H1 (cell line): ENCODE measurements around the gene TTLL5. TPM values are rescaled to one million over a fixed set of nuclear protein-coding genes. Genes with fewer than 3 reads are reported as not detected.

Experiments
- CTCF ChIA-PET: fragments of 300-600 bp; sonication (Branson Sonifier 250); formaldehyde crosslinking; loops from one replicate; lab custom pipeline; 2021; ENCODE audit not compliant: partially characterized antibody; lab: Charles Lee
- POLR2A ChIA-PET: fragments of 300-600 bp; sonication (Branson Sonifier 250); formaldehyde crosslinking; loops from one replicate; lab custom pipeline; 2021; ENCODE audit warnings: inconsistent platforms; ENCODE audit not compliant: partially characterized antibody; lab: Charles Lee
- DNase-seq, 2 experiments: peaks; one replicate each; pipeline versions ENCODE4 v3.0.0 to v3.0.0-alpha.2; 2010 to 2022; ENCODE audit warnings: low spot score in 2 of 2, low read depth in 1 of 2, mixed read lengths in 1 of 2
- FAIRE-seq: peaks from 2 replicates; lab custom pipeline; 2011; peaks lifted over from hg19 to GRCh38; lab: Jason Lieb, UNC
- H2AFZ ChIP-seq: 2 replicates; pipeline ENCODE4 v1.8.1; 2012; ENCODE audit warnings: low read length, inconsistent platforms
- H2AK5ac ChIP-seq: 2 replicates; pipeline ENCODE4 v1.6.1; 2013; ENCODE audit warnings: low read depth, low read length
- H2BK120ac ChIP-seq: replicated peaks from 2 replicates; pipeline ENCODE3; 2013; ENCODE audit warnings: low read depth, low read length, inconsistent platforms
- H2BK12ac ChIP-seq: 2 replicates; pipeline ENCODE4 v1.6.1; 2013; ENCODE audit warnings: low read depth, low read length
- H2BK15ac ChIP-seq: 2 replicates; pipeline ENCODE4 v1.6.1; 2013; ENCODE audit warnings: low read length
- H2BK20ac ChIP-seq: 2 replicates; pipeline ENCODE4 v1.6.1; 2013; ENCODE audit warnings: low read length
- H2BK5ac ChIP-seq: 2 replicates; pipeline ENCODE4 v1.6.1; 2013; ENCODE audit warnings: low read depth, low read length
- H3K14ac ChIP-seq: 2 replicates; pipeline ENCODE4 v1.6.1; 2013; ENCODE audit warnings: inconsistent platforms; ENCODE audit not compliant: insufficient read length
- H3K18ac ChIP-seq: 2 replicates; pipeline ENCODE4 v1.6.1; 2013; ENCODE audit warnings: low read length; ENCODE audit errors: extremely low read depth
- H3K23ac ChIP-seq: 2 replicates; pipeline ENCODE4 v1.6.1; 2013; ENCODE audit warnings: inconsistent platforms; ENCODE audit not compliant: insufficient read length
- H3K23me2 ChIP-seq: 2 replicates; pipeline ENCODE4 v1.6.1; 2013; ENCODE audit warnings: low read depth, low read length
- H3K27ac ChIP-seq: 2 replicates; pipeline ENCODE4 v1.6.1; 2011; ENCODE audit warnings: low read depth, low read length, inconsistent platforms
- H3K27me3 ChIP-seq, 4 experiments: replicated peaks in 1 of 4; 1 replicate in 1 of 4; 2 replicates in 3 of 4; pipeline versions ENCODE4 v1.6.1 to v1.8.1; 2011 to 2013; ENCODE audit warnings: low read length in 3 of 4, mild to moderate bottlenecking in 3 of 4, inconsistent platforms in 2 of 4, mixed read lengths in 2 of 4, moderate library complexity in 1 of 4; ENCODE audit not compliant: control insufficient read depth in 3 of 4, insufficient read depth in 3 of 4; ENCODE audit errors: extremely low read depth in 1 of 4
- H3K36me3 ChIP-seq, 4 experiments: 2 replicates each; pipeline versions ENCODE4 v1.6.1 to v1.8.1; 2011 to 2013; ENCODE audit warnings: mild to moderate bottlenecking in 4 of 4, low read length in 3 of 4, moderate library complexity in 2 of 4, control low read depth in 1 of 4, inconsistent platforms in 1 of 4; ENCODE audit not compliant: insufficient read depth in 4 of 4, control insufficient read depth in 2 of 4
- H3K4ac ChIP-seq: replicated peaks from 2 replicates; pipeline ENCODE3; 2013; ENCODE audit warnings: low read length, low read depth, mixed read lengths, inconsistent platforms; ENCODE audit not compliant: insufficient read length
- H3K4me1 ChIP-seq, 4 experiments: replicated peaks in 1 of 4; 1 replicate in 1 of 4; 2 replicates in 3 of 4; pipeline versions ENCODE4 v1.6.1 to v1.8.1; 2011 to 2013; ENCODE audit warnings: low read length in 3 of 4, inconsistent platforms in 2 of 4, mixed read lengths in 1 of 4; ENCODE audit not compliant: insufficient read depth in 4 of 4, control insufficient read depth in 3 of 4
- H3K4me2 ChIP-seq, 2 experiments: 2 replicates each; pipeline versions ENCODE4 v1.6.1 to v1.8.1; 2011 to 2013; ENCODE audit warnings: low read depth in 2 of 2, low read length in 2 of 2, control low read depth in 1 of 2, inconsistent platforms in 1 of 2, mild to moderate bottlenecking in 1 of 2; ENCODE audit not compliant: insufficient read depth in 1 of 2
- H3K4me3 ChIP-seq, 4 experiments: fragments of 200-600, 300-600 bp in 1 of 4; sonication (generic), shearing (Covaris generic), sonication (Bioruptor Twin) in 1 of 4; 2 replicates each; pipeline versions ENCODE4 v1.5.1 to v1.8.1; 2011 to 2016; ENCODE audit warnings: low read length in 4 of 4, low read depth in 3 of 4, control low read depth in 2 of 4, inconsistent platforms in 2 of 4, mild to moderate bottlenecking in 2 of 4, mixed read lengths in 1 of 4, moderate library complexity in 1 of 4; ENCODE audit not compliant: insufficient read depth in 2 of 4; ENCODE audit errors: extremely low read depth in 1 of 4
- H3K56ac ChIP-seq: replicated peaks from 2 replicates; pipeline ENCODE3; 2013; ENCODE audit warnings: low read depth, mild to moderate bottlenecking, mixed read lengths, low read length, inconsistent platforms; ENCODE audit not compliant: insufficient read length
- H3K79me1 ChIP-seq: 2 replicates; pipeline ENCODE4 v1.6.1; 2013; ENCODE audit warnings: low read depth, low read length, control low read depth
- H3K79me2 ChIP-seq, 2 experiments: 2 replicates each; pipeline versions ENCODE4 v1.6.1 to v1.8.1; 2012 to 2013; ENCODE audit warnings: low read length in 2 of 2, mild to moderate bottlenecking in 2 of 2, inconsistent platforms in 1 of 2; ENCODE audit not compliant: insufficient read depth in 2 of 2, control insufficient read depth in 1 of 2
- H3K9ac ChIP-seq, 4 experiments: replicated peaks in 1 of 4; 1 replicate in 1 of 4; 2 replicates in 3 of 4; pipeline versions ENCODE4 v1.6.1 to v1.8.1; 2011 to 2013; ENCODE audit warnings: low read depth in 3 of 4, low read length in 3 of 4, control low read depth in 2 of 4, mild to moderate bottlenecking in 2 of 4, moderate library complexity in 2 of 4, inconsistent platforms in 1 of 4; ENCODE audit errors: extremely low read depth in 1 of 4
- H3K9me3 ChIP-seq, 2 experiments: 2 replicates each; pipeline versions ENCODE4 v1.6.1 to v1.8.1; 2012 to 2013; ENCODE audit warnings: mild to moderate bottlenecking in 2 of 2, moderate library complexity in 2 of 2, control low read depth in 1 of 2, inconsistent platforms in 1 of 2, low read depth in 1 of 2, low read length in 1 of 2, mixed read lengths in 1 of 2; ENCODE audit not compliant: insufficient read depth in 2 of 2
- H4K20me1 ChIP-seq, 2 experiments: replicated peaks in 1 of 2; 2 replicates each; pipeline versions ENCODE3 to v1.8.1; 2011 to 2013; ENCODE audit warnings: inconsistent platforms in 2 of 2, low read length in 2 of 2, mild to moderate bottlenecking in 1 of 2; ENCODE audit not compliant: insufficient read depth in 2 of 2, control insufficient read depth in 1 of 2
- H4K5ac ChIP-seq: 2 replicates; pipeline ENCODE4 v1.6.1; 2013; ENCODE audit warnings: low read length, low read depth, mixed read lengths, inconsistent platforms; ENCODE audit not compliant: insufficient read length
- H4K8ac ChIP-seq: 2 replicates; pipeline ENCODE4 v1.8.0; 2013; ENCODE audit warnings: mild to moderate bottlenecking, moderate library complexity, low read length, inconsistent platforms; ENCODE audit not compliant: insufficient read depth; ENCODE audit errors: extremely low read depth
- H4K91ac ChIP-seq: replicated peaks from 2 replicates; pipeline ENCODE3; 2013; ENCODE audit warnings: low read length, mixed read lengths, inconsistent platforms; ENCODE audit not compliant: insufficient read length
- KDM5A ChIP-seq: fragments of 200-600 bp; IDR thresholded peaks from 2 replicates; pipeline ENCODE4 v1.7.1; 2012; ENCODE audit warnings: mild to moderate bottlenecking, low read length, inconsistent platforms, mixed read lengths
- MAFK ChIP-seq: IDR thresholded peaks from 2 replicates; pipeline ENCODE4 v1.6.1; 2012; ENCODE audit warnings: low read depth, mild to moderate bottlenecking, improper control_type of control experiment, low read length
- POLR2A ChIP-seq, 2 experiments: IDR thresholded peaks; 1 replicate in 1 of 2; 2 replicates in 1 of 2; pipeline ENCODE4 v1.6.1; 2011; ENCODE audit warnings: low read depth in 2 of 2, low read length in 2 of 2, mild to moderate bottlenecking in 2 of 2; ENCODE audit errors: control extremely low read depth in 1 of 2
- POU5F1 ChIP-seq: IDR thresholded peaks from 2 replicates; pipeline ENCODE4 v1.6.1; 2011; ENCODE audit warnings: low read depth, mild to moderate bottlenecking, low read length, moderate library complexity
- TAF1 ChIP-seq: IDR thresholded peaks from 2 replicates; pipeline ENCODE4 v1.6.1; 2011; ENCODE audit warnings: mild to moderate bottlenecking, low read depth, low read length
- WGBS, 2 experiments: shearing (Covaris generic) in 1 of 2; methylation state at CpG; one replicate each; pipeline versions ENCODE4 v1.1.6 to v1.1.7; 2013 to 2015; ENCODE audit warnings: low lambda C conversion rate in 2 of 2, mixed read lengths in 2 of 2, inconsistent platforms in 1 of 2, low coverage in 1 of 2, missing lambda C conversion rate in 1 of 2; ENCODE audit not compliant: insufficient replicate concordance in 2 of 2, insufficient coverage in 1 of 2, insufficient read length in 1 of 2; ENCODE audit errors: extremely low coverage in 1 of 2, missing lambda C conversion rate in 1 of 2; 5-methylcytosine and 5-hydroxymethylcytosine counted together
- polyA plus RNA-seq, 7 experiments: library from polyadenylated mRNA; depleted of rRNA in 3 of 7; stranded (reverse) in 5 of 7; unstranded in 2 of 7; fragments of >200 nt in 5 of 7; fragments of 200-250 nt in 2 of 7; gene quantifications; 1 replicate in 5 of 7; 2 replicates in 1 of 7; 4 replicates in 1 of 7; pipeline versions ENCODE4 v1.2.1 to v1.2.3, GENCODE V29; 2011 to 2013; ENCODE audit warnings: missing spikeins in 2 of 7, mixed read lengths in 2 of 7
- total RNA-seq: library from RNA; stranded (reverse); fragmentation: NEBNext Ultra II Directional; extraction: Animal tissue kit (Norgen Biotek cat#: 25700); gene quantifications from 2 replicates; pipeline ENCODE4 v1.2.1, GENCODE V29; 2021
- TF ChIP-seq, protein P1 (sequence below): IDR thresholded peaks from 2 replicates; pipeline ENCODE4 v1.6.1; 2012; ENCODE audit warnings: inconsistent platforms
- TF ChIP-seq, protein P2 (sequence below), 3 experiments: IDR thresholded peaks; 1 replicate in 2 of 3; 2 replicates in 1 of 3; pipeline versions ENCODE4 v1.5.1 to v1.6.1; 2011; ENCODE audit warnings: low read length in 3 of 3, mild to moderate bottlenecking in 3 of 3, inconsistent platforms in 2 of 3, low read depth in 1 of 3, moderate library complexity in 1 of 3; ENCODE audit not compliant: insufficient read depth in 1 of 3; ENCODE audit errors: control extremely low read depth in 1 of 3

The TTLL5 gene
- total and polyA plus RNA-seq, 2 of the 8 experiments (the other 6 are each of a cell fraction or from before 2014, with no cell fraction given), result 16.1 to 45.9 TPM

DNA sequence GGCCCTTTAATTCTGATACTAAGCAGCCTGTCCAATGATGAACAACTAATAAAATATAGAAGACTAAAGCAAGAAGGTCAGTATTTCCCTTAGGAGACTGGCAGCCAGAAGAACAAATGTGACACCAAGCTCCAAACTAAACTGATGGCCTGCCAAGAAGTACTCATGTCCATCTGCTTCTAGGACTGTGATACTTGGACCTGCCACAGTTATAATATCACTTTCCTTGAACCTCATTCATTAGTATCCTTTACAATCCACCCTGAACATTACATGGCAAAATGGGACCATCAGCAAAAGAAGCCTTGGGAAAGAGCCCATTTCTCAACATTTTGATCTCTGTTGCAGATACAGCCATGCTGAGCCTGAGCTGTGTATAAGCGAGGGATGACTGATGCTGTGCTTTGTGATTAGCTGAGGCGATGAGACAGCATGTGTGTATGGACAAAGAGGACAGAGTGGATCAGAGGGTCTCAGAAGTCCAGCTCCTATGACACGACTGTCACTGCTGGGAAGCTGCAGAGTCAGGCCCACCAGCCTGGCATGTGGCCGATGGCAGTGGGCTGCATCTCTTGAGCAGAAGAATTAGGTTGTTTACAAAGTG, 246.8 kb downstream of the TTLL5 start:
- no peak overlapping the region for H3K4me3 ChIP-seq
- H4K8ac ChIP-seq, result no peak overlapping the region
- no peak overlapping the region for H2BK20ac ChIP-seq
- peaks cover 0 to 4% (median 1%) of the 10 kb centered on the region in 4 experiments; a peak in 1 of 7 replicates for H3K4me1 ChIP-seq
- no peak overlapping the region for H2AFZ ChIP-seq
- no peak overlapping the region for H3K18ac ChIP-seq
- H3K23ac ChIP-seq, result no peak overlapping the region
- ChIA-PET CTCF (interaction anchor here (0.6 to 10.5 kb wide), 20 partner anchors 9 to 1209 kb away, joined by 3 to 261 read pairs (median 6); partner anchors contain the start of genes IFT43 and TGFB3), POLR2A (no interaction called here)
- H2BK5ac ChIP-seq, result no peak overlapping the region; the same call in 1 of the 2 replicates
- no peaks in the 10 kb centered on the region for H3K79me2 ChIP-seq
- no peak overlapping the region for H2BK15ac ChIP-seq
- no peak overlapping the region for H3K56ac ChIP-seq
- no peak overlapping the region for H3K9ac ChIP-seq
- WGBS, 2 experiments, result 95% methylated on average over 4 of the region's 4 CpGs; no CpG with 5 or more reads in 1 of the 2 experiments
- no peaks in the 10 kb centered on the region for H4K20me1 ChIP-seq
- TF ChIP-seq MAFK (no peak), TAF1 (no peak), POLR2A (IDR thresholded peaks at IDR 0.05; ENCODE audit: control extremely low read depth in 1 of 2, low read depth in 2 of 2, low read length in 2 of 2) (no peak), KDM5A (no peak), POU5F1 (no peak)
- TF ChIP-seq, protein P1, sequence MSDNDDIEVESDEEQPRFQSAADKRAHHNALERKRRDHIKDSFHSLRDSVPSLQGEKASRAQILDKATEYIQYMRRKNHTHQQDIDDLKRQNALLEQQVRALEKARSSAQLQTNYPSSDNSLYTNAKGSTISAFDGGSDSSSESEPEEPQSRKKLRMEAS, result no peak
- TF ChIP-seq, protein P2, sequence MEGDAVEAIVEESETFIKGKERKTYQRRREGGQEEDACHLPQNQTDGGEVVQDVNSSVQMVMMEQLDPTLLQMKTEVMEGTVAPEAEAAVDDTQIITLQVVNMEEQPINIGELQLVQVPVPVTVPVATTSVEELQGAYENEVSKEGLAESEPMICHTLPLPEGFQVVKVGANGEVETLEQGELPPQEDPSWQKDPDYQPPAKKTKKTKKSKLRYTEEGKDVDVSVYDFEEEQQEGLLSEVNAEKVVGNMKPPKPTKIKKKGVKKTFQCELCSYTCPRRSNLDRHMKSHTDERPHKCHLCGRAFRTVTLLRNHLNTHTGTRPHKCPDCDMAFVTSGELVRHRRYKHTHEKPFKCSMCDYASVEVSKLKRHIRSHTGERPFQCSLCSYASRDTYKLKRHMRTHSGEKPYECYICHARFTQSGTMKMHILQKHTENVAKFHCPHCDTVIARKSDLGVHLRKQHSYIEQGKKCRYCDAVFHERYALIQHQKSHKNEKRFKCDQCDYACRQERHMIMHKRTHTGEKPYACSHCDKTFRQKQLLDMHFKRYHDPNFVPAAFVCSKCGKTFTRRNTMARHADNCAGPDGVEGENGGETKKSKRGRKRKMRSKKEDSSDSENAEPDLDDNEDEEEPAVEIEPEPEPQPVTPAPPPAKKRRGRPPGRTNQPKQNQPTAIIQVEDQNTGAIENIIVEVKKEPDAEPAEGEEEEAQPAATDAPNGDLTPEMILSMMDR (IDR thresholded peaks at IDR 0.05; ENCODE audit: control extremely low read depth in 1 of 3, insufficient read depth in 1 of 3, low read depth in 1 of 3, low read length in 3 of 3), result no peak
- no peak overlapping the region for H3K4me2 ChIP-seq
- H3K36me3 ChIP-seq, result no peaks in the 10 kb centered on the region; a peak in 1 of 8 replicates
- no peaks in the 10 kb centered on the region for H3K9me3 ChIP-seq
- no peak overlapping the region for H2BK120ac ChIP-seq
- H3K79me1 ChIP-seq, result no peaks in the 10 kb centered on the region
- no peak overlapping the region for H4K5ac ChIP-seq
- FAIRE-seq (no peak), DNase-seq (no peak)
- no peak overlapping the region for H3K27ac ChIP-seq
- H2AK5ac ChIP-seq, result no peak overlapping the region
- H2BK12ac ChIP-seq, result no peak overlapping the region; the same call in 1 of the 2 replicates
- no peaks in the 10 kb centered on the region; the same call in 1 of the 2 replicates for H3K23me2 ChIP-seq
- H4K91ac ChIP-seq, result no peak overlapping the region
- H3K4ac ChIP-seq, result no peak overlapping the region
- no peak overlapping the region for H3K14ac ChIP-seq
- no peaks in the 10 kb centered on the region for H3K27me3 ChIP-seq
